ENCODE data around the gene LATS2.

DNA sequence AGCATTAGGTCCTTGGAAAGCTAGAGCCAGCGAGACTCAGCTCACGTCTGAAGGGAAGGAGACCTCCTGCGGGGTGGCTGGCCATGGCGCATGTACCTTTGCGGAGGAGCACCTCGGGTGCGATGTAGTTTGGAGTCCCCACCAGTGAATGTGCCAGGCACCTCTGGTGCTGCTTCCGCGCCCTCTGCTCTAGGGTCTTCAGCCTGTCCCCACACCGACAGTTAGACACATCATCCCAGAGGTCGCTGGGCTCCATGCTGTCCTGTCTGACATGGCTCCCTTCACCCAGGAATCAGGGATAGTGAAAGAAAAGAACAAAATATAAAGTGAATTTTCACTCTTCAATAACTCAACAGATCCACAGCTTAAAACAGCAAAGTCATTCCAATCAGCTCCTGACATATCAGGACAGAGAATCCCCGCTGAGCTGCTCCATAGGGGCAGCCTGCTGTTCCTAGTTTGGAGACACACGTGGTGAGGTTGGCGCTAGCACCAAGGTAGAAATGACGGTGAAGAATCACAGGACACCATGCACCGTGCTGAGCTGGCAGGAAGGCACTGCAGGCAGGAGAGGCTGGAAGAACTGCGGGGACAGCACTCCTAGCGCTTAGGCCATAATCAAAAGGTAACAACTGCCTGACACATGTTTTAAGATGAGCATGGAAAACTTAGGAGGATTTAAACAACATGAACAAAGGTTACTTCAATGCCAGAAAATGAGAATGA, 79.9 kb downstream of the LATS2 start:
- no peak for TF ChIP-seq POLR2A (IDR thresholded peaks at IDR 0.05)
- no peak for TF ChIP-seq CTCF (IDR thresholded peaks at IDR 0.05)
- no peak for TF ChIP-seq POLR2AphosphoS5 (IDR thresholded peaks at IDR 0.05)
